HepG2 (cell line): ENCODE data around the gene RHO. TPM values are rescaled to one million over a fixed set of nuclear protein-coding genes. Genes with fewer than 3 reads are reported as not detected.

Experiments used
- ATAC-seq: fragments of 200-7000 bp; cut with Tn5 transposase; 3 replicates; pipeline ENCODE4 v1.9.1; 2020; ENCODE audit warnings: mild to moderate bottlenecking, moderate library complexity
- BruUV-seq: library from RNA; stranded (reverse); fragments of 400-500 nt; replicated peaks from 2 replicates; lab custom pipeline; 2021; lab: Mats Ljungman, UMichigan
- CTCF ChIA-PET: fragments of 300-600 bp; formaldehyde crosslinking; extraction: SDS; loops from one replicate; lab custom pipeline; 2021; ENCODE audit warnings: low total read pairs, inconsistent platforms, low intra/inter-chr PET ratio; lab: Yijun Ruan, JAX
- POLR2A ChIA-PET: fragments of 350-600 bp; sonication (Branson Sonifier 250); formaldehyde crosslinking; loops from one replicate; lab custom pipeline; 2020; ENCODE audit warnings: antibody characterized with exemption, inconsistent platforms; lab: Yijun Ruan, JAX
- DNase-seq: peaks from one replicate; pipeline ENCODE4 v3.0.0-alpha.2; 2015; ENCODE audit warnings: low spot score
- FAIRE-seq: peaks from 3 replicates; lab custom pipeline; 2011; peaks lifted over from hg19 to GRCh38; lab: Jason Lieb, UNC
- H2AFZ ChIP-seq: one replicate; pipeline ENCODE4 v1.6.1; 2011; ENCODE audit warnings: low read length, inconsistent platforms
- H3K27ac ChIP-seq: fragments of 300-600 bp; 3 replicates; pipeline ENCODE4 v1.8.0; 2011; ENCODE audit warnings: mixed run types, mild to moderate bottlenecking, mixed read lengths, low read length, inconsistent platforms; ENCODE audit not compliant: insufficient read depth; ENCODE audit errors: extremely low read length
- H3K27me3 ChIP-seq, 2 experiments: fragments of 200-600 bp in 1 of 2; 2 replicates in 1 of 2; 3 replicates in 1 of 2; pipeline versions ENCODE4 v1.6.0 to v1.8.0; 2011; ENCODE audit warnings: low read length in 2 of 2, mild to moderate bottlenecking in 2 of 2, moderate library complexity in 2 of 2, inconsistent platforms in 1 of 2; ENCODE audit not compliant: insufficient read depth in 2 of 2, control insufficient read depth in 1 of 2
- H3K36me3 ChIP-seq, 2 experiments: fragments of 200-600 bp in 1 of 2; replicated peaks in 1 of 2; 2 replicates in 1 of 2; 3 replicates in 1 of 2; pipeline versions ENCODE4 v1.5.1 to v1.8.0; 2011; ENCODE audit warnings: low read length in 2 of 2, inconsistent platforms in 1 of 2; ENCODE audit not compliant: insufficient read depth in 2 of 2, control insufficient read depth in 1 of 2
- H3K4me1 ChIP-seq: 2 replicates; pipeline ENCODE4 v1.5.1; 2012; ENCODE audit warnings: low read length, inconsistent platforms; ENCODE audit not compliant: insufficient read depth
- H3K4me2 ChIP-seq: 2 replicates; pipeline ENCODE4 v1.6.0; 2011; ENCODE audit warnings: low read depth, low read length, inconsistent platforms
- H3K4me3 ChIP-seq, 3 experiments: fragments of 200-600 bp in 1 of 3; sonication (generic), shearing (Covaris generic) in 1 of 3; replicated peaks in 1 of 3; 2 replicates each; pipeline ENCODE4 v1.5.1; 2011 to 2016; ENCODE audit warnings: low read length in 3 of 3, inconsistent platforms in 2 of 3, low read depth in 2 of 3, mild to moderate bottlenecking in 2 of 3, control low read depth in 1 of 3, mixed read lengths in 1 of 3; ENCODE audit not compliant: insufficient read depth in 1 of 3
- H3K79me2 ChIP-seq: one replicate; pipeline ENCODE4 v1.6.1; 2011; ENCODE audit warnings: low read length, inconsistent platforms; ENCODE audit not compliant: insufficient read depth
- H3K9ac ChIP-seq: 2 replicates; pipeline ENCODE4 v1.6.0; 2011; ENCODE audit warnings: mild to moderate bottlenecking, low read depth, low read length, inconsistent platforms; ENCODE audit not compliant: insufficient read depth
- H3K9me3 ChIP-seq: 2 replicates; pipeline ENCODE4 v1.5.1; 2012; ENCODE audit warnings: mild to moderate bottlenecking, low read length
- H4K20me1 ChIP-seq: 2 replicates; pipeline ENCODE4 v1.6.0; 2011; ENCODE audit warnings: inconsistent platforms, mild to moderate bottlenecking, low read length, moderate library complexity; ENCODE audit not compliant: insufficient read depth
- TBX2 ChIP-seq: sonication (generic); formaldehyde crosslinking; IDR thresholded peaks from 2 replicates; pipeline ENCODE4 v1.5.0; 2020; ENCODE audit warnings: missing genetic modification reagents, mild to moderate bottlenecking, borderline replicate concordance
- ZKSCAN8 ChIP-seq: IDR thresholded peaks from 2 replicates; pipeline ENCODE4 v1.6.1; 2016; ENCODE audit warnings: borderline replicate concordance, missing genetic modification reagents, missing compliant biosample characterization
- ZNF180 ChIP-seq: sonication (generic); formaldehyde crosslinking; IDR thresholded peaks from 2 replicates; pipeline ENCODE4 v1.4.0; 2020; ENCODE audit warnings: low read depth, missing genetic modification reagents, borderline replicate concordance
- ZNF496 ChIP-seq: sonication (generic); formaldehyde crosslinking; IDR thresholded peaks from 2 replicates; pipeline ENCODE4 v1.8.1; 2023; ENCODE audit warnings: mild to moderate bottlenecking, moderate library complexity, missing genetic modification reagents; ENCODE audit not compliant: insufficient replicate concordance
- WGBS: methylation state at CpG from one replicate; pipeline ENCODE4 v1.1.6; 2017; ENCODE audit warnings: low lambda C conversion rate; 5-methylcytosine and 5-hydroxymethylcytosine counted together
- in situ Hi-C: cut with HindIII; loops from 2 replicates; pipeline ENCODE4 v1.10.0; 2017; ENCODE audit warnings: low pct_unique_long_range_greater_than_20kb; ENCODE audit not compliant: extremely low pct_ligation_motif_present
- intact Hi-C: fragments of 100-400 bp; cut with micrococcal nuclease; formaldehyde crosslinking; loops from one replicate; pipeline ENCODE4 v1.10.0; 2022; ENCODE audit not compliant: unreplicated experiment
- polyA plus RNA-seq, 8 experiments: library from polyadenylated mRNA; depleted of rRNA in 3 of 8; stranded (reverse) in 7 of 8; unstranded in 1 of 8; fragments of >200 nt; fragmentation: Illumina TruSeq in 4 of 8; extraction: Trizol in 4 of 8; gene quantifications; 2 replicates each; pipeline versions ENCODE4 v1.2.1 to v1.2.3, GENCODE V29; 2011 to 2016; ENCODE audit warnings: low read depth in 4 of 8, missing spikeins in 1 of 8, mixed read lengths in 1 of 8; ENCODE audit not compliant: insufficient read depth in 1 of 8
- total RNA-seq, 5 experiments: library from RNA; depleted of rRNA; stranded (reverse); fragments of >200 nt; fragmentation: Illumina TruSeq; extraction: Trizol; gene quantifications; 2 replicates each; pipeline ENCODE4 v1.2.3, GENCODE V29; 2016; ENCODE audit warnings: low read depth in 1 of 5
- TF ChIP-seq, protein P1 (sequence below): sonication (generic); formaldehyde crosslinking; IDR thresholded peaks from 2 replicates; pipeline ENCODE4 v1.4.0; 2020; ENCODE audit warnings: missing genetic modification reagents
- TF ChIP-seq, protein P2 (sequence below): sonication (generic); formaldehyde crosslinking; IDR thresholded peaks from 2 replicates; pipeline ENCODE4 v1.9.0; 2021; ENCODE audit warnings: missing genetic modification reagents, borderline replicate concordance

Gene RHO
- total and polyA plus RNA-seq, 2 of the 13 experiments (the other 11 are each of a cell fraction or from before 2014, with no cell fraction given), result not detected

DNA sequence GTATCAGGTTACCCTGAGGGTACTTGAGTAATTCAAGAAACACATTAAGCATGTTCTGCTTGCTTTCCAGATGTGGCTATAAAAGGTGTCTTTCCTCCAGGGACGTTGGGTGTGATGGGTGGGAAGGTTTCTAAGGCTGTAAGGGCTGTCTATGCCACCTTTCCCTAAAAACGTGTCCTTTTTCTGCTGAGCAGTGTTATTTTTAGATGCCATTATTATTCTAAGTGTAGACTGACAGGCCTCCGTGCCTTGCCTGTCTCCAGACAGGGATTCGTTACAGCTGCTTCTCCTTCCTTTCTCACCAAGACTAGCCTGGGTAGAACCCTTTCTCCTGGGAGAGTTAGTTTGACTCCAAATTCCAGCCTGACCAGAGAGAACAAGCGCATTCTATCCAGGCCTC is 26.8 kb upstream of the RHO start (continued):
- TF ChIP-seq, protein P1, sequence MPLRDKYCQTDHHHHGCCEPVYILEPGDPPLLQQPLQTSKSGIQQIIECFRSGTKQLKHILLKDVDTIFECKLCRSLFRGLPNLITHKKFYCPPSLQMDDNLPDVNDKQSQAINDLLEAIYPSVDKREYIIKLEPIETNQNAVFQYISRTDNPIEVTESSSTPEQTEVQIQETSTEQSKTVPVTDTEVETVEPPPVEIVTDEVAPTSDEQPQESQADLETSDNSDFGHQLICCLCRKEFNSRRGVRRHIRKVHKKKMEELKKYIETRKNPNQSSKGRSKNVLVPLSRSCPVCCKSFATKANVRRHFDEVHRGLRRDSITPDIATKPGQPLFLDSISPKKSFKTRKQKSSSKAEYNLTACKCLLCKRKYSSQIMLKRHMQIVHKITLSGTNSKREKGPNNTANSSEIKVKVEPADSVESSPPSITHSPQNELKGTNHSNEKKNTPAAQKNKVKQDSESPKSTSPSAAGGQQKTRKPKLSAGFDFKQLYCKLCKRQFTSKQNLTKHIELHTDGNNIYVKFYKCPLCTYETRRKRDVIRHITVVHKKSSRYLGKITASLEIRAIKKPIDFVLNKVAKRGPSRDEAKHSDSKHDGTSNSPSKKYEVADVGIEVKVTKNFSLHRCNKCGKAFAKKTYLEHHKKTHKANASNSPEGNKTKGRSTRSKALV (CRISPR knock-in tag), result no peak
- TF ChIP-seq, all 625 proteins: peak for 2

DNA sequence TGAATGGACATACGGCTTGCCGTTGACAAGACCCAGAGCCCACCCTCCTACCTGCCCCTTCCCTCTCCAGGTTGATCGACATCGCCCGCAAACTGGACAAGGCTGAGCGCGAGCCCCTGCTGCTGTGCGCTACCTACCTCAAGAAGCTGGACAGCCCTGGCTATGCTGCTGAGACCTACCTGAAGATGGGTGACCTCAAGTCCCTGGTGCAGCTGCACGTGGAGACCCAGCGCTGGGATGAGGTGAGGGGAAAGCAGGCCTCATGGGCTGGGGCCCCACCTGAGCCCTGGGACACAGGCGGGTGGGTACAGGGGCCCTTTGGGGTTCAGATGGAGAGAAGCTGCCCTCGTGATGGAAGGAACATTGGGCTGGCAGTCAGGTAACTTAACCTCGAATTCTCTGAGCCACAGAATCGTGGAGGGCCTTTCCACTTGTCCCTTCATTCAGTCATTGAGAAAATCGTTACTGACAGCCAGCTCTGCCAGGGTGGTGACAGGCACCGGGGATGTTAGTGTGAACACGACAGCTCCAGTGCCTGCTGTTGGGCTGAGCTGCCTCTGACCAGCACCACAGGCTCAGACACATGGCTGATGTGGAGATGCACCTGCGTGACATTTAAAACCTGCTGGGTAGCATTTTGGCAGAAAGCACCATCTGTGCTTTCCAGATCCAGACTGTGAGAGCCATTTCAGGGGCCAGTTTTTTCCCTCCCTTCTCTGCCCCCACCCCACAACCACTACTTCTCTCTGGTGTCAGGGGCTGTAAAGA is 25.6 kb upstream of the RHO start:
- FAIRE-seq (no peak), ATAC-seq (no peak), DNase-seq (no peak)
- no peaks in the 10 kb centered on the region for H3K79me2 ChIP-seq
- WGBS, result 100% methylated on average over 5 of the region's 18 CpGs
- peaks cover 8 to 9% of the 10 kb centered on the region in 2 experiments; a peak in 3 of 5 replicates for H3K36me3 ChIP-seq
- no peak overlapping the region for H3K4me3 ChIP-seq
- H4K20me1 ChIP-seq, result no peaks in the 10 kb centered on the region
- ChIA-PET POLR2A (no interaction called here), CTCF (no interaction called here)
- H2AFZ ChIP-seq, result no peak overlapping the region
- TF ChIP-seq, protein P2, sequence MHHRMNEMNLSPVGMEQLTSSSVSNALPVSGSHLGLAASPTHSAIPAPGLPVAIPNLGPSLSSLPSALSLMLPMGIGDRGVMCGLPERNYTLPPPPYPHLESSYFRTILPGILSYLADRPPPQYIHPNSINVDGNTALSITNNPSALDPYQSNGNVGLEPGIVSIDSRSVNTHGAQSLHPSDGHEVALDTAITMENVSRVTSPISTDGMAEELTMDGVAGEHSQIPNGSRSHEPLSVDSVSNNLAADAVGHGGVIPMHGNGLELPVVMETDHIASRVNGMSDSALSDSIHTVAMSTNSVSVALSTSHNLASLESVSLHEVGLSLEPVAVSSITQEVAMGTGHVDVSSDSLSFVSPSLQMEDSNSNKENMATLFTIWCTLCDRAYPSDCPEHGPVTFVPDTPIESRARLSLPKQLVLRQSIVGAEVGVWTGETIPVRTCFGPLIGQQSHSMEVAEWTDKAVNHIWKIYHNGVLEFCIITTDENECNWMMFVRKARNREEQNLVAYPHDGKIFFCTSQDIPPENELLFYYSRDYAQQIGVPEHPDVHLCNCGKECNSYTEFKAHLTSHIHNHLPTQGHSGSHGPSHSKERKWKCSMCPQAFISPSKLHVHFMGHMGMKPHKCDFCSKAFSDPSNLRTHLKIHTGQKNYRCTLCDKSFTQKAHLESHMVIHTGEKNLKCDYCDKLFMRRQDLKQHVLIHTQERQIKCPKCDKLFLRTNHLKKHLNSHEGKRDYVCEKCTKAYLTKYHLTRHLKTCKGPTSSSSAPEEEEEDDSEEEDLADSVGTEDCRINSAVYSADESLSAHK, result no peak
- no peak for TF ChIP-seq ZNF180 (CRISPR knock-in tag)
- no peak for TF ChIP-seq ZNF496 (CRISPR knock-in tag)
- no peak for TF ChIP-seq ZKSCAN8 (CRISPR knock-in tag)
- no peak for TF ChIP-seq TBX2 (CRISPR knock-in tag)
- no peak overlapping the region for H3K9ac ChIP-seq
- no peak overlapping the region for H3K27ac ChIP-seq
- H3K4me1 ChIP-seq, result peaks cover 58% of the 10 kb centered on the region
- no TSS peak for BruUV-seq
- intact Hi-C loops, result no loop called here
- in situ Hi-C loops, result no loop called here
- no peaks in the 10 kb centered on the region for H3K27me3 ChIP-seq
- no peaks in the 10 kb centered on the region for H3K9me3 ChIP-seq
- no peak overlapping the region for H3K4me2 ChIP-seq
